SK-N-MC (cell line): ENCODE data around the gene SEMA4F.

ENCODE experiments used
- EZH2 ChIP-seq: fragments of 200-600 bp; sonication (generic); IDR thresholded peaks from one replicate; pipeline ENCODE4 v1.6.1; 2017; ENCODE audit warnings: antibody characterized with exemption
- POLR2AphosphoS5 ChIP-seq: IDR thresholded peaks from 2 replicates; pipeline ENCODE4 v1.6.1; 2012; ENCODE audit warnings: mild to moderate bottlenecking, low read depth, low read length, borderline replicate concordance

DNA sequence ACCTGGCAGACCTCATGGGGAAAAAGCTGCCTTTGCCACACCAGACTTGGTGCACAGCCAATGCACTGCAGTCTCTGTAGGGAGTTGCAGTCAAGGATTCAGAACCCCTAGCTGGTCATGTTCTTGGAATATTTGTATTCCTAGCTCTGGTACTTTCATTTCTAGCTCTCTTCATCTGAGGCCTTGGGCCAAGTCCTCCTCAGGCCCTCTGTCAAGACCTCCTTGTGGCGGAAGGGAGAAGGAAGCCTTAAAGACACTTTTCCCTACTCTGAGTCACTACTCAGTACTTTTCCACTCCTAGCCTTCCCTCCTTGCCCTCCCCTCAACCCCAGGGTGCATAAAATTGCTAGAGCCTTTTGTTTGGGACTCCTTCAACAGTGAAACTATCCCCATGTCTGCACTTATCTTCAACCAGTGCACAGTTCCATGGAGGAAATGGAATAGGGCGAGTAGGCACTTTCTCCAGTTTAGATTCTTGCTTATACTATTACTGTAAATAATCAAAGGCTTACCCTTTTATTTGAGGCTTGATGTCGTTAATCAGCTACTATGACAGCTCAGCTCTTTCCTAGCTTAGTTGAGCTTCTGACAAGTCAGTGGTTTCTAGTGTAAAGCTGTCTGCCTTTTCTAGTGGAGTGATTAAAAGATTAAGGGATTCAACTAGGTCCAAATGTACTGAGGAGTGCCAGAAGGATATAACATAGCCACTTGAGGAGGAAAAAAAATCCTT, 21.7 kb upstream of the SEMA4F start:
- TF ChIP-seq POLR2AphosphoS5 (no peak), EZH2 (no peak)
